ENCODE measurements around the gene CSNK1G1.

CSNK1G1 gene

DNA sequence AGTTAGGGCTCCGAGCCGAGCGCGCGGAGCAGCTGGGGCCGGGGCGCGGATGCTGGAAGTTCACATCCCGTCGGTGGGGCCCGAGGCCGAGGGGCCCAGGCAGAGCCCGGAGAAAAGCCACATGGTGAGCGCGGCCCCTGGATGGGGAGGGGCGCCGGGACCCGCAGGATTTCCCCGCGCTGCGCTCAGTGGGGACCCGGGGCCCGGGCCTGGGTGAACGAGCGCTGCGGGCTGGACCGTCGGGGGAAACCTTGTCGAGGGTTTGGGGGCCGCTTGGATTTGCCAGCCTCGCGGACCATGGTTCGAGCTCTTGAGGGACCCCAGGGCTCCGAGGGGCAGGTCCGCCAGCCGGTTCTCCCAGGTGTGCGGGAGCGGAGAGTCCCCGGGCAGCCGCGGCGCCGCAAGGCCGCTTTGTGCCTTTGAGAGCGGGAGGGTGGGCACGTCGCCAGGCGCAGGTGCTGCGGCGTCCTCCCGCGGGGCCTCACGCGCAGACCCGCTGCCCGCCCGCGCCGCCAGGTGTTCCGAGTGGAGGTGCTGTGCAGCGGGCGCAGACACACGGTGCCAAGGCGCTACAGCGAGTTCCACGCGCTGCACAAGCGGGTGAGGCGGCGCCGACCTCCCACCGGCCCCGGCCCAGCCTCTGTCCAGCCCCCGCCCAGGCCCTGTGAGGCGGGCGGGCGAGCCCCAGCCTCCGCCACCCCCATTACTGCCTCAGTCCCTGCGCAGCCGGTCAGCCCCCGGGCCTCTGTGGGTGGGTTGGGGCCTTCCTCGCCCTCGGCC lies 204.1 kb downstream of the CSNK1G1 start, which contains the start of gene SNX22:
SNX22 (plus strand) TSS at position 5 of the 780 bp plus-strand sequence; CDS start at position 50, 45 bp downstream.
- DNase-seq = peak in 1 of 4 experiments; percentile 7

GRCh38 chr15:64149893-64150578 lies 205.9 kb downstream of the CSNK1G1 start:
- no peak for DNase-seq

GRCh38 chr15:64149424-64149823 lies 206.5 kb downstream of the CSNK1G1 start:
- no peak for DNase-seq

- no peak for DNase-seq
Observed at GRCh38 chr15:64148581-64148980, 207.4 kb downstream of the CSNK1G1 start.

DNA sequence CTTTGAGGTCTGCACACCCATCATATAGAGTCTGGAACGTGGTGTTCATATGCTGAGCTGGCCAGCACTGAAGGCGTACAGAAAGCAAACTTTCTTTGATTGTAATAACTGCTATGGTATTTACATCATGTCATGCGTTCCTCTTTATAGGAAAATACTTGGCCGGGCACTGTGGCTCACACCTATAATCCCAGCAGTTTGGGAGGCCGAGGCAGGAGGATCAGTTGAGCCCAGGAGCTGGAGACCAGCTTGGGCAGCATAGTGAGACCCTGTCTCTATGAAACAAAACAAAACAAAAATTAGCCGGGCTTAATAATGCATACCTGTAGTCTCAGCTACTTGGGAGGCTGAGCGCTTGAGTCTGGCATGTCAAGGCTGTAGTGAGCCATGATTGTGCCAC lies 207.8 kb downstream of the CSNK1G1 start:
- no peak for DNase-seq

GRCh38 chr15:64146885-64147681 lies 208.9 kb downstream of the CSNK1G1 start:
- DNase-seq = no peak

- no peak for DNase-seq
Observed at GRCh38 chr15:64146520-64146884, 209.5 kb downstream of the CSNK1G1 start.

DNA sequence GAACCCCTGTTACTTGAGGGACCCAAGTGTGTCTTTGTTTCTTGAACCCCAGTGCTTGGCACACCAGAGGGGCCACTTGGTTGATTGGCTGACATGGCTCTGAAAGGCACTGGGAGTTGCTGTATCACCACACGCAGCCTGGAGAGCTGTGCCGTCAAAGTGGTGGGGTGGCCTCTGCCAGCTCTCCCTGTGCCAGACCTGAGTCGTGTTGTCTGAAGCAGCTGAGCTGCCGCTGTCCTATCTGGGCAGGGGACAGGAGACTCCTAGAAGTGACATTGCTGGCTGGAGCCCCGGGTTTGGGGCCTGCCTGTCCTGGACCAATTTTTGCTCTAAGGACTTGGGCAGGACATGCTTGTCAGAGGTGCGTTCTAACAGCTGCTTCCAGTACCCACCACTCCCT lies 209.9 kb downstream of the CSNK1G1 start:
- DNase-seq = no peak

DNA sequence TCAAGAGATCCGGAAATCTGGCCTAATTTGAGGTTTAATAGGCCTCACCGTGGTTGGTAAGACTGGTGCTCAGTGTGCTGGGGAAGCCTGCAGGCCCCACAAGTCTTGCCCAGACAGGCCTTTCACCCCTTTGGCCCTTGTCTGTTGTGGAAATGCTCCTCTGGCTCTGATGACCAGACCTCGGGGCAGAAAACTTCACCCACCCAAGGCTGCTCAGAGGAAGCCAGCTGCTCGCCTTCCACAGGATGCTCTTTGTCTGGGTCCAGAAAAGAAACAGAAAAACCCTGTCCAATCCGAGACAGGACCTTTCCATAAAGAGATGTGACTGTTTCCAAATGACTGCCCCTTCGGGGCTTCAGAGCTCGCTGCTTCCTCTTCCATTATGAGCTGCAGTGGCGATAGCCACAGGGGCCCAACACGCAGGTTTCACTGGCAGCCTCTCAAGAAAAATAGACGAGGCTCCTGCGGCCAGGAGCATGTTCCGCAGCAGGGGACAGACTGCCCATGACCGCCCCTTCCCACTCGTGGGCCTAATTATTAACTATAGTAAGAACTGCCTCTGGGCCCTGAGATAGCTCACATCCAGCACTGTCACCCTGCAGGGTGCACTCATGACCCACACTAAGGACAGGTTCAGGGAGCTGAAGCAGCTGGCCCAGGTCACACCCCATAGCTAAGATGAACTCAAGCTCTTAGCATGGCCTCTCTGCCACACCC lies 211.2 kb downstream of the CSNK1G1 start:
- no peak for DNase-seq

GRCh38 chr15:64144192-64144564 lies 211.8 kb downstream of the CSNK1G1 start:
- no peak for DNase-seq

DNA sequence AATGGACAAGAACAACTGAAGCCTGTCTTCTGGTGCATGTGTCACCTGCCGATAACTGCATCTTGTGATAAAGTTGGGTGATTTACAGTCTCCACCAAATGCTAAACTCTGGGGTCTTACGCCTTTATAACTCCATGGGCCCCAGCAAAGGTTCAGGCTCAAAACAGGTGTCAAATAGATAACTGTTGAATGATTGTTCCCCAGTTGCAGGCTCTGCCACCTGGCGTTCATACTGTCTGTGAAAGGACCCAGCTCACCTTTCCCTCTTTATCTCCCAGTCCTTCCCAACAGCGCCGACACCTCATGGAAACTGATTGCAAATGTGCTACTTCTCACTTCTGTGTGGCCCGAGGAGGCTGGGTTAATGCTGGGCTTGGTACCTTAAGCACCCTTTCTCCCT lies 212.7 kb downstream of the CSNK1G1 start:
- no peak for DNase-seq

DNA sequence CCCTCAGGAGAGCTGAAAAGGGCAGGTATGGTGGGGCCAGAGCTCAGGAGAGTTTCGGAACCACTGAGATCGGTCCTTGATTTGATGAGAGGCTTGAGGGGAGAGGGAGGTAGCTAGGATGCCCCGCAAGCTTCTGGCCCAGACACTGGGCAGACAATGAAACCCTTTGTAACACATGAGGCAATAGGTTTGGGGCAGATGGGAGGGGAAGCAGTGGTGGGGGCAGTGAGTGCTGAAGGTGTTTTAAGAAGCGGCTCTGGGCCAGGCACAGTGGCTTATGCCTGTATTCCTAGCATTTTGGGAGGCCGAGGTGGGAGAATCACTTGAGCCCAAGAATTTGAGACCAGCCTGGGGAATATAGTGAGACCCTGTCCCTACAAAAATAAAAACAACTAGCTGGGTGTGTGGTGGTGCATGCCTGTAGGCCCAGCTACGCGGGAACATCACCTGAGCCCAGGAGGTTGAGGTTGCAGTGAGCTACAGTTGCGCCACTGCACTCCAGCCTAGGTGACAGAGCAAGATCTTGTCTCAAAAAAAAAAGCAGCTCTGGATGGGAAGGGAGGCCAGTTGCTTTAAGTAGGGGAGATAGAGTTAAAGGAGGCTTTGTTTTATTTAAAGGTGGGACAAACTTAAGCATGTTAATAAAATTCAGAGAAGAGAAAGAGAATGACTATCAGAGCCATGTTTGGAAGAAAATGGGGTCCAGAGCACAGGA lies 214.0 kb downstream of the CSNK1G1 start:
- no peak for DNase-seq

DNA sequence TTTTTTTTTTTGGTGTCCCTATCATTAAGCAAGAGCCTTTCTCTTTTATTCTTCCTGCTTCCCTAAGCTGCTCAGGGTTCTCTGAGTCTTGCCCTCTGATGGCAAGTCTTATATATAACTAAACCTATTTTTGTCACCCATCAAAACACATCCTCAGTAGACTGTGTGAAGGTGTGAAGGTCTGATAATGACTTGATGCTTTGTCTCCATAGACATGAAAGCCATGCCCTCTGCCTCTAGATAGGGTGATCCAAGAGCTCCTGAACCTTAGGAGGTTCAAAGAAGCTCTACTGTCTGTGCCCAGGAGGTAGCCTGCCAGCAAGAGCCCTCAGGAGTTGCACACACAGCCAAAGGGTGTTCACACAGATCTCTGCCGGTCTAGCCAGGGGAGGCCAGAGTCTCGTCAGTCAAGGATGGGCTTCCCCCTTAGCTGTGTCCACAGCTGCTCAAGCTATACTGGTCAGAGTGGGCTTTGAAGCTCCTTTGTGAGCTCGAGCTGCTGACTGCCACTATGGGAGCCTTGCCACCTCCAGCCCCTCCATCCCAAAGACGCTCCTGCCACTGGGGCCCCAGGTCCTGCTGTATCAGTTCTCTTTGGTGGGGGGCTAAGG lies 217.5 kb downstream of the CSNK1G1 start:
- no peak for DNase-seq

GRCh38 chr15:64137226-64137833 lies 218.6 kb downstream of the CSNK1G1 start:
- no peak for DNase-seq

- no peak for DNase-seq
Observed at GRCh38 chr15:64136347-64136746, 219.6 kb downstream of the CSNK1G1 start.

DNA sequence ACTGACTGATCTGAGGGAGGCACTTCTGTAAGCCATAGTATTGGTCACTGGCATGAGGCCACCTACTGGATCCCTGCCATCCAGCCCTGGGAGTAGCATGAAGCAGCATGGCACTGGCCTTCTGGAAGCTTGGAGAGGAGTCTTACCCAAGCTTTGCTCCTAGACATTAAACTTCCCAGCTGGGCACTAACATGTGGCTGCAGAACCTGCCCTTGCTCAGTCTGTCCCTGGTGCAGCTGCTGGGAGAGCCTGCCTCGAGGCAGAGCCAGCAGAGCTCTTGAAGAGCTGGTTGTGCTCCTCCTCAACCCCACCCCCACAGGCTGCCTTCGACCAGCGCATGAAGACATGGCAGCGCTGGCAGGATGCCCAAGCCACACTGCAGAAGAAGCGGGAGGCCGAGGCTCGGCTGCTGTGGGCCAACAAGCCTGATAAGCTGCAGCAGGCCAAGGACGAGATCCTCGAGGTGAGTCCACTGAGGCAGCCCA lies 221.6 kb downstream of the CSNK1G1 start:
- DNase-seq = no peak

DNA sequence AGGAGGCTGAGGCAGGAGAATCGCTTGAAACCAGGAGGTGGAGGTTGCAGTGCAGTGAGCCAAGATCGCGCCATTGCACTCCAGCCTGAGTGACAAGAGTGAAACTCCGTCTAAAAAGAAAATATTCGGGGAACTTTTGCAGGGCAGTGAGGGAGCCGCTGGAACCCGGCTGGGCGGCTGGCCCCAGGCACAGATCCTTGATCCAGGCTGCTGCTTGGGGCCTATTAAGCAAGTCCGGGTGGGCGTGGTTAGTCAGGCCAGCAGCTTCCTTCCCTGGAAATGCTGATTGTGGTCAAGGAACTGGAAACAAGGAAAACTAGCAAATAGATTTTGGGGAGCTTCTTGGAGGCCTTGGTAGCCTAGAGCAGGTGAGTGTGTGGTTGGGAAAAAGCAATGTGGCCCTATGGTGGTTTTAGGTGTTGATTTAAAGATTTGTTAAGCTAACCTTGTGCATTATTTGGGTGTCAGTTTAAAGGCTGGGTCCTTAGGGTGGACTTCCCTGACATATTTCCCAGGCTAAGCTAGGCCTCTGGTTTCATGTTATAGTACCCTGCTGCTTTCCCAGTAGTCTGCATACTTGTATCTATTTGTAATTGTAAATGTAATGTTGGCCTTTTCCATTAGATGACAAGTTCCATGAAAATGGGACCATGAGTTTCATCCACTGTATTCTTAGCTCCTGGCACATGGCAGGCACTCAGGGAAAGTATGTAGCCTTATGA lies 222.2 kb downstream of the CSNK1G1 start:
- no peak for DNase-seq

DNA sequence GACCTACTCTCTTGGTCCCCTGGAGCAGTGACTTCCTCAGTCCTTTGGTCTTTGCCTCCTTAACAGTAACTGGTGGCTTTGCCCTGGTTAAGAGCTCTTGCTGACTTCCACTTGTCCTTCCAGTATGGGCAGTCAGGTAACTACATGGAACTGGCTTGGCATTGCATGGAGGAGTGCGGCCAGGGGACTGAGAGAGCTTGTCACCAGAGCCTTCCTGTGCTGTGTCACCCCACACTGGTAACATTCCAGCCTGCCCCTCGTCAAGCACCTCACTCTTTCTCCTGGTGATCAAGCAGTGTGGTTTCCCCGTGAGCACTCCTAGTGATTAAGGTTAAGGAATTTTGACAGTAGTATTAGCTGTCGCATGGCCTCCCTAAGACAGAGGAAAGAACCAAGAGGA lies 223.8 kb downstream of the CSNK1G1 start:
- no peak for DNase-seq

- DNase-seq = no peak
Observed at GRCh38 chr15:64131547-64131946, 224.4 kb downstream of the CSNK1G1 start.

DNA sequence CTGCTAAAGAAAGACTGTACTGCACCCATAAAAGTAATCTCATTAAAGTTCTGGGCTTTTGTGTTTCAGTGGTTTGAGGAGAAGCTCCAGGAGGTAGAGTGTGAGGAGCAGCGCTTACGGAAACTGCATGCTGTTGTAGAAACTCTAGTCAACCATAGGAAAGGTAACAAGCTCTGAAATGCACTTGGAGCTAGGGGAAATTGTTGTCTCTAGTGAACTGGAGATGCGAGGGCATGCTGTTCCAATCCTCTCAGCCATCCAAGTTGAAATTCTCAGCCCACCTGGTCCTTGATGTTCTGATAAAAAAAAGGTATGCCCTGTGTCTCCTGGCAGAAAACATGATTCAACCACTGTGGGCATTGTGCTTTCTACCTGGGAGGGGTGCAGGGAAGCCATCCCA lies 225.8 kb downstream of the CSNK1G1 start:
- DNase-seq = no peak

Measured in activated CD4-positive, CD25-positive, alpha-beta regulatory T cell (primary cell).